GM12865 (cell line): ENCODE measurements around the gene RTTN.

Experiments used
- DNase-seq: peaks from one replicate; pipeline ENCODE4 v3.0.0; 2010; ENCODE audit warnings: low read depth
- H3K4me3 ChIP-seq: 2 replicates; pipeline ENCODE4 v1.5.1; 2011; ENCODE audit warnings: mild to moderate bottlenecking, low read depth, low read length, control low read depth
- TF ChIP-seq, protein P1 (sequence below): IDR thresholded peaks from 2 replicates; pipeline ENCODE4 v1.5.1; 2011; ENCODE audit warnings: low read length, control low read depth, low read depth, inconsistent platforms; ENCODE audit not compliant: insufficient read depth; ENCODE audit errors: missing control alignments

The RTTN gene

DNA sequence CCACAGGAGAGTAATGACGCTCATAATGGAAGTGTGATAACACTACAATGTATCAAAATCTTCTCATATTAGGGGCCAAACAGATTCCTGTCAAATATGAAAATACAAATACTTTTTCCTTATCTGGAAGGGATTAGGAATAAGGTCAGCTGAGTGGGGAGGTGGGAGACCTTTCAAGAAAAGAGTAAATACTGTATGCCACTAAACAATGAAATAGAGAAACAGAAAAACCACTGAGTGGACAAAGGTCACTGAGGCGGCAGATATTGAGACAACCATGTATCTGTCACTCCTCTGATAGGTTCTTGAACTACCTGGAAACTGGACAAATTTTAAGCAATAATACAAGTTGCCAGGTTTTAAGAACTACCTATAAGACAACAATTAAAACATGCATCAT, 59.3 kb downstream of the RTTN start:
- H3K4me3 ChIP-seq, result no peak overlapping the region
- DNase-seq, result no peak
- TF ChIP-seq, protein P1, sequence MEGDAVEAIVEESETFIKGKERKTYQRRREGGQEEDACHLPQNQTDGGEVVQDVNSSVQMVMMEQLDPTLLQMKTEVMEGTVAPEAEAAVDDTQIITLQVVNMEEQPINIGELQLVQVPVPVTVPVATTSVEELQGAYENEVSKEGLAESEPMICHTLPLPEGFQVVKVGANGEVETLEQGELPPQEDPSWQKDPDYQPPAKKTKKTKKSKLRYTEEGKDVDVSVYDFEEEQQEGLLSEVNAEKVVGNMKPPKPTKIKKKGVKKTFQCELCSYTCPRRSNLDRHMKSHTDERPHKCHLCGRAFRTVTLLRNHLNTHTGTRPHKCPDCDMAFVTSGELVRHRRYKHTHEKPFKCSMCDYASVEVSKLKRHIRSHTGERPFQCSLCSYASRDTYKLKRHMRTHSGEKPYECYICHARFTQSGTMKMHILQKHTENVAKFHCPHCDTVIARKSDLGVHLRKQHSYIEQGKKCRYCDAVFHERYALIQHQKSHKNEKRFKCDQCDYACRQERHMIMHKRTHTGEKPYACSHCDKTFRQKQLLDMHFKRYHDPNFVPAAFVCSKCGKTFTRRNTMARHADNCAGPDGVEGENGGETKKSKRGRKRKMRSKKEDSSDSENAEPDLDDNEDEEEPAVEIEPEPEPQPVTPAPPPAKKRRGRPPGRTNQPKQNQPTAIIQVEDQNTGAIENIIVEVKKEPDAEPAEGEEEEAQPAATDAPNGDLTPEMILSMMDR, result no peak

DNA sequence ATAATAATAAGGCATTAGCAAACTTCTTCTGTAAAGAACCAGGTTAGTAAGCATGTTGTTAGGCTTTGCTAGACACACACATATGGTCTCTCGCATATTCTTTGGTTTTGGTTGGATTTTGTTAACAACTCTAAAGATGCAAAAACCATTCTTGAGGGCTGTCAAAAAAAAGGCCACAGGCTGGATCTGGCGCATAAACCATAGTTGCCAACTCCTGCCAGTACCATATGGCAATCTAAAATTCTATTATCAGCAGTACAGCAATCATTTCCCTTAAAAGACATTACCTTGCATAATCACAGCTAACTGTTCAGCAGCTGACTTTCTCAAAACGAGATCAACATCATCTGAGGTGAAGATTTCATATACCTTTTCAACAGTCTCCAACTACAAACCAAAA, 63.5 kb downstream of the RTTN start:
- TF ChIP-seq, protein P1, result no peak
- no peak overlapping the region for H3K4me3 ChIP-seq
- no peak for DNase-seq

DNA sequence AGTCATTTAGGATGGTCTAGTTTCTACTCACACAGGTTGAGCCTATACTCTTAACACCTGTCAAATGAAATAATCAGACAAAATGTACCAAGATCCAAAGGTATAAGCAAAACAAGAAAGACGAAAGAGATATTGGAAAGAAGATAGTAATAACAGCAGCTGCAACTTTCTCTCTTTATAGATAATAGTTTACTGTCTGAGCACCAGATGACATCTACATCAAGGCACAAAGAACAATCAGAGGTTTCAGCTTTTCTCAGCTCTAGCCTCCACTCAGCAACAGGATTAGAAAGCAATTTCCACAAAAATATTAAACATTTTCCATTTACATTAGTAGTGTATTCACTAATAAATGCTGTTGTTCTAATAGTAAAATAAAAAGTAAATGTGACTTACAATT, 66.3 kb downstream of the RTTN start:
- no peak overlapping the region for H3K4me3 ChIP-seq
- no peak for DNase-seq
- TF ChIP-seq, protein P1, result no peak

DNA sequence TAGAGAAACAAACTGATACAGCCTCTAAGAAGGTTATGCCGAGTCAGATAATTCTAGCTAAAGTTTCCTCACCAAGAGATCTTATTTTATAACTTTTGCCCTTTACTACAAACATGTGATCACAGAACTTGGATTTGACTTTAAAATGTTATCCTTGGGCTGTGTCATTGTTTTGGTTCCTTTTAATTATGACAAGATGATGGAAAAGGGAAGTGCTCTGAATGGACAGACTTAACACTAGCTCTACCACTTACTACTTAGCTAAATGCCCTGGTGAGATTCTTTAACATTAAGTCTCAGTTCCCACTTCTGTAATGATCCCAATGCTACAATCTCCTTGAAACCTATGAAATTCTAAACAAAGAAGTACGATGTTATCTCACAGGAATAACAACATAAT, 69.9 kb downstream of the RTTN start:
- TF ChIP-seq, protein P1, result no peak
- DNase-seq, result no peak
- H3K4me3 ChIP-seq, result no peak overlapping the region

DNA sequence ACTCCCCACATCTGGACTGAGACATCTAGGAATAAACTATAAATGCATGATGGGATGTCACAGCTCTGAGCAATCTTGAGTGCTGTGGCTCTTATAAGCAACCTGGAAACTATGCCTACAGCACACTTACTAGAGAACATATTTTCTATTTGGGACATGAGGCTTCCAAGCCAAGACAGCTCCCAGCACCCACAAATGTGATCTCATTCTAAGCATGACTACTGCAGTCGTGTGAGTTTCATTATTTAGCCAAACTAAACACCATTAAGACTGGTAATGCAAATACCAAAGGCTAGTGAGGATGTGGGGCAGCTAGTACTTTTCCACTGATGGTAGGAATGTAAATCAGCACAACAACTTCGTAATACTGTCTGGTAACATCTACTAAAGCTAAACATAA, 72.5 kb downstream of the RTTN start:
- H3K4me3 ChIP-seq, result no peak overlapping the region
- TF ChIP-seq, protein P1, result no peak
- DNase-seq, result no peak

DNA sequence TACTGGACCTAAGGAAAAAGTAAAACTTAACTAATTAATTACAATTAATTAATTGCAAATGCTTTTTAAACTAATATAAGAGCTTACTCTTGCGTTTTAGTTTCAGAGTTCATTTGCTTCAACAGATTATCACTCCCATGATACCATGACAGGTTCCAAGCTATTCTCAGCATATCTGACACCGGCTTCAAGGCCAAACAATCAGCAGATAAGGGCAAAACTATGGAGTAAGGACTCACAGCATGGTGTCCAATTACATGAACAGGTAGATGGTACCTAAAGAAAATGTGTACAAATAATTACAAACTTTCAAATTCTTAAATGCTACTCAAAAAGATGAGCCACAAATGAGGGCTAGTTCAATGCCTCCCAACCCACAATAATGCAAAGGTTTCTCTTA, 77.2 kb downstream of the RTTN start:
- H3K4me3 ChIP-seq, result no peak overlapping the region
- TF ChIP-seq, protein P1, result no peak
- DNase-seq, result no peak

DNA sequence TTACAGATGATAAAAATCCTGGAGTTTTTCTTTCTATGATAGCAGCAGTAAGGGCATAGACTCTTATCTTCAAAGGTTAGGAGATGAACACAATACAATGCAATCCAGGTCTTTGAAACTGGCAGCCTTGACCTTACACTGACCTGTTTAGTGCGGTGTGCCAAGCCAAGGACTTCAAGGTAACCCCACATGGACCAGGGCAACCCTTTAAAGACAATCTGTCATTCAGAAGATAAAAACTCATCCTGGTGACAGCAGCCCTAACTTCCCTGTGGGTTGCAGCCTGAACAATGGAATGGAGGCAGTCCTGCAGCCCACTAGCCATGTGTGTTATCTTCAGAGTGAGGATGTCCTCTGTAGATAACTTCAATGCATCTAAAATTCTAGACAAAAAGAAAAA, 78.1 kb downstream of the RTTN start:
- no peak for DNase-seq
- TF ChIP-seq, protein P1, result no peak
- no peak overlapping the region for H3K4me3 ChIP-seq
